NCI-H446 (cell line): ENCODE results near the gene FAT1.
"Not testable (repeated sequence)": the region's sequence is repeated elsewhere in the genome, so short reads cannot be mapped to it uniquely, and the experiment has no call there.

Experiments
- DNase-seq, 2 experiments: peaks; one replicate each; lab custom pipeline; 2025; lab: John Stamatoyannopoulos, UW

The FAT1 gene, protein sequence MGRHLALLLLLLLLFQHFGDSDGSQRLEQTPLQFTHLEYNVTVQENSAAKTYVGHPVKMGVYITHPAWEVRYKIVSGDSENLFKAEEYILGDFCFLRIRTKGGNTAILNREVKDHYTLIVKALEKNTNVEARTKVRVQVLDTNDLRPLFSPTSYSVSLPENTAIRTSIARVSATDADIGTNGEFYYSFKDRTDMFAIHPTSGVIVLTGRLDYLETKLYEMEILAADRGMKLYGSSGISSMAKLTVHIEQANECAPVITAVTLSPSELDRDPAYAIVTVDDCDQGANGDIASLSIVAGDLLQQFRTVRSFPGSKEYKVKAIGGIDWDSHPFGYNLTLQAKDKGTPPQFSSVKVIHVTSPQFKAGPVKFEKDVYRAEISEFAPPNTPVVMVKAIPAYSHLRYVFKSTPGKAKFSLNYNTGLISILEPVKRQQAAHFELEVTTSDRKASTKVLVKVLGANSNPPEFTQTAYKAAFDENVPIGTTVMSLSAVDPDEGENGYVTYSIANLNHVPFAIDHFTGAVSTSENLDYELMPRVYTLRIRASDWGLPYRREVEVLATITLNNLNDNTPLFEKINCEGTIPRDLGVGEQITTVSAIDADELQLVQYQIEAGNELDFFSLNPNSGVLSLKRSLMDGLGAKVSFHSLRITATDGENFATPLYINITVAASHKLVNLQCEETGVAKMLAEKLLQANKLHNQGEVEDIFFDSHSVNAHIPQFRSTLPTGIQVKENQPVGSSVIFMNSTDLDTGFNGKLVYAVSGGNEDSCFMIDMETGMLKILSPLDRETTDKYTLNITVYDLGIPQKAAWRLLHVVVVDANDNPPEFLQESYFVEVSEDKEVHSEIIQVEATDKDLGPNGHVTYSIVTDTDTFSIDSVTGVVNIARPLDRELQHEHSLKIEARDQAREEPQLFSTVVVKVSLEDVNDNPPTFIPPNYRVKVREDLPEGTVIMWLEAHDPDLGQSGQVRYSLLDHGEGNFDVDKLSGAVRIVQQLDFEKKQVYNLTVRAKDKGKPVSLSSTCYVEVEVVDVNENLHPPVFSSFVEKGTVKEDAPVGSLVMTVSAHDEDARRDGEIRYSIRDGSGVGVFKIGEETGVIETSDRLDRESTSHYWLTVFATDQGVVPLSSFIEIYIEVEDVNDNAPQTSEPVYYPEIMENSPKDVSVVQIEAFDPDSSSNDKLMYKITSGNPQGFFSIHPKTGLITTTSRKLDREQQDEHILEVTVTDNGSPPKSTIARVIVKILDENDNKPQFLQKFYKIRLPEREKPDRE (N-terminal part only)

DNA sequence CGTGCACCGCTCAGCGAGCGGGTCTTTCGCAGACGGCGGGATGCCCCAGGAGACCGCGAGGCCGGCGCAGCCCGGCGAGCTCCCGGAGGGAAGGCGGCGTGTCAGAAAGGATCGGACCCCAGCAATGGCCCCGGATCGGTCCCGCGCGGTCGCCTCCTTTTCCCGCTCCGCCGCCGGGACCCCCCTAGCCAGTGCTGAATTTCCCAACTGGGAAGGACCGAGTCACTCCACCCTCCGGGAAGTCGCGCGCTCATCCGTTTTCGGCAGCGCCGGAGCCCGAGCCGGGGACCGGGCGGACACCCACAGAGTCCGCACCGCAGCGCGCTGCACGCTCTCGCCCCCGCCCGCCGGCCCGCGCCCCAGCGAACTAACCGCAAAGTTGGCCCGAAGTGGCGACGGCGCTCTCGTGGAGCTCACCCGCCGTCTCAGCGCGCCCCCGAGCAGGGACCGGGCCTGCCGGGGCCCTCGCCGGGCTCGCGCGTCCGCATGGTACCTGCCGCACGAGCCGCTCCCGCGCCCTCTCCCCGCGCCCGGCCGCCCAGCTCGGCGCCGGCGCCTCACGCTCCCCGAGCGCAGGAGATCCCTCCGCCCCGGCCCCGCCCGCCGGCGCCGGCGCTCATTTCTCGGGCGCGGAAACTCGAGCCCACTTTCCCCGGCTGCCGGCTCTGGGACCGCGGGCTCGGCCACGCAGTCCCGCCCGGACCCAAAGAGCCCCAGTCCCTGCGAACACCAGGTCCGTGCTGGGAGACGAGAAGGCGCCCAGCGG lies at the start of gene FAT1:
Gene FAT1 (minus strand): TSS at position 565 of the 766 bp plus-strand sequence. CDS start 14,029 bp downstream, outside the sequence.
- DNase-seq, result no peak

DNA sequence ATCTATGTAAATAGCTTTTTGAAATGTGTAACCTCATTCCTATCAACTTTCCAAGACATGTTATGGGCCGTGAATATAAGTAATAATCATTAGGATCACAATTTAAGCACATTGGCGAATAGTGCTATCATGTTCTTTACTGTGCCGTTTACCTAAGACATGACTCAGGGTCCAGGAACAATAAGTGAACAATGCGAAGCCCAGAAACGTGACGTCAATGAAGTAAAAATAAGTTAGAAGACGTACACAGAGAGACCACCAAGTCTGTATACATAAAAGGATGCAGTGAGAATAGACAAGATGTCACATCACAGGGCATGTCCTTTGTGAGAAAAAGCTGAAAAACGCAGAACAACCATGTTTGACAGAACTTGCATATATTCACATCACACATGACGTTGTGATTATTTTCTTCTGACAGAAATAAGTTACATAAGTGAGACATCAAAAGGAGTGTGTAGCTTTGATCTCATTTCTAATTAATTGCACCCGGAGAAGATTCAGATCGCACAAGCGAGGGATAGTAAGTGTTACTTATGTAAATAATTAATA lies 49.4 kb upstream of the FAT1 start:
- no peak for DNase-seq

DNA sequence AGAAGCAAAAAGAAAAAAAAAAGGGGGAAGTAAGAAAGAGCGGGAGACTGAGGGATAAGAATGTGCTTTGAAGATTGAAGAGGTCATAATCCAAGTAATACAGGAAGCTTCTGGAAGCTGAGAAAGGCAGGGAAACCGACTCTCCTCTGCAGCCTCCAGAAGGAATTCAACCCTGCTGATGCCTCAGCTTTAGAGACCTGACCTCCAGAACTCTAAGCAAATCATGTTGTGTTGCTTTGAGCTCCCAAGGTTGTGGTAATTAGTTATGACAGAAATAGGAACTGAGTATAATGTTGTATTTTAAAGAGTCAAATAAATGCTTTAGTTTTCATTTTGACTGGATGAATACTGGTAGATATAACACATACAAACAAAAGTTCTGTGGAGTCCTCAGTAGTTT lies 48.0 kb upstream of the FAT1 start:
- DNase-seq, result no peak

DNA sequence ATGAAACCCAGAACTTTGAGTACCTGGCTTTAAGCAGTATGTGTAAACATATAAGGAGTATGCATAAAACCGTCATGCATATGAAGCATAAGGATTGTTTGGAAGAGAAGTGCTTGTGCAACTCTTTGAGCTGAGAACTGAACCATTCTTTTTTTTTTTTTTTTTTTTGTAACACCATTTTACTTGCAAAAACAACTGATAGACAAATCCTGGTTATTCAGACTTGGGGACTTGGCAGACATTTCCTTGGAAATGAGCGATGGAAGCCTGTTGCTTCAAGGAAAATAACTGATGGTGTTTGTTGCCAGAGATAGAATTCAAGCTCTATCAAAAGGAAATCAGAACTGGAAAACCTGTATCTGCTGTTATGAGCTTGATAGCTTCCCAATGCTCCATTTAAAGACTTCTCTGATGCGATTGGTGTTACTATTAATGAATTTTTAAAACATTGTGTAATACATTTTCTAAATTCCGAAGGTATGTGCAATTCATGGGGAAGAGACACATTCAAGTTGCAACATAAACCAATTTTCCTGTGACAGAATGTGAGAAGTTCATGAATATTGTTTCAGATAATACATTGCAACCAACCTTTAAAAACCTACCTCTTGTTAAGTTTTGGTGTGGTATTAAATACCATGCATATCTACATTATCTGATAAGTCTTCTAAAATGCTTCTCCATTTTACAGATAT lies 47.0 kb upstream of the FAT1 start:
- no peak for DNase-seq

DNA sequence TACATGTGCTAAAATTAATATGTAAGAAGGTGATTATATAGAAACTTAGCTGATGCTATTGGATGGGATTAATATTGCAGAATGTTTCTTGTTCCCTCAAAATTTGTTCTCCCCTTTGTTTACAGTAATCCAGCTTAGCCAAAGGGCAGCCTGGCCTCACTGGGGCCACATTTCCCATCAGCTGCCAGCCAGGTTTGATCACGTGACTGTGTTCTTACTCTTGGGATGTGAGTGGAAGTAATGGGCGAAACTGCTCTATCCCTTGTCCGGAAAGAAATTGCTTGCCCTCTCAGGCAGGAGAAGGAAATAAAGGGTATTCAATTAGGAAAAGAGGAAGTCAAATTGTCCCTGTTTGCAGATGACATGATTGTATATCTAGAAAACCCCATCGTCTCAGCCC lies 44.1 kb upstream of the FAT1 start:
- no peak for DNase-seq

DNA sequence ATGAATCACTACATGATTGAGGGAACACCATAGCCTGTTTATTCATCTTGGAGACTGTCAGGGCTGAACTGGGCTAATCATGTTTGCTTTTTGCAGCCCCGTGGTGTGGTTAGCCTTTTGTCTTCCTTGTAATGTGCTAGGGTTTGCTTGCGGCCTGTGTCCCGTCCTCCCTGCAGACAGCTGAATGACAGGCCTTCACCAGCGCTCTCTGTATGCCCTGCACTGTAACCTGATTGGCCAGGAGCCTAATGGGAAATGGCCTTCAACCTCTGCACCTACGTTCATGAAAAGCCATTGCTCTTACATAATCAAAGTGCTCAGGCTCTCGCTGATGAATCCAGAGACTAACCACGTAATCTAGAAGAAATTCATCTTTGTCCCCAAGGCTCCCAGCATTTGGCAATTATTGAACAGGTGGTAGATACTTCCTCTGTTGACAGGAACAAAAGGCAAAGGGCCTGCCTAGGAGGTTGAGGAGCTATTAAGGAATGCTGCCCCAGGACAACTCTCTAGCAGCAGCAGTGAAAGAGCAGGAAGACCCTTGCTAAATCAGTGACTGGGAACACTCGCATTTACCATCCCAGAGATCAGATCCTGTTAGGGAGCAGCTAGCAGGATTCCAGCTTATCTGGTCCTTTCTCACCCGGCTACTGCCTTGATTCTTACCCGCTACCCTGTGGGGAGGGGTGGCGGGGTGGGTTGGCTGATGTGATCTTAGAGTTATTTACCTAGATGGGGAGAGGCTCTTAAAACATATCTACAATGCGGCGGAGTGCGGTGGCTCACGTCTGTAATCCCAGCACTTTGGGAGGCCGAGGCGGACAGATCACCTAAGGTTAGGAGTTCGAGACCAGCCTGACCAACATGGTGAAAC lies 42.3 kb upstream of the FAT1 start:
- no peak for DNase-seq

DNA sequence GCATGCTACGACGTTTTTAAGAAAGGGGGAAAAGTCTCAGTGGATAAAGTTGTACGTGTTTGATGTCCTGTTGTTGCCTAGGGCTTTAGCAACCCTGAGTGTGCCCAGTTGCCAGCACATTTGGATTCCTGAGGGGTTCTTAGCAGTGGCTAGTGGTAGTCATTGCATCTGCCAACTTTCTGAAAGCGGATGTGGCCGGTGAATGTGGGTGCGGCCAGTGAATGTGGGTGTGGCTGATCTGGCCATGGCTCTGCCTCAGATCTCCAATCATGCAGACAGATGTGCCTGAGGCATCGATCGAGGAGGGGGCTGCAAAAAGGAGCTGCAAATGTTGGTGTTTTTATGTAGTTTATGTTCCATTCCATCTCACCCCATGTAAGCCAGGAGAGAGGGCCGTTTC lies 41.5 kb upstream of the FAT1 start:
- DNase-seq, result no peak

DNA sequence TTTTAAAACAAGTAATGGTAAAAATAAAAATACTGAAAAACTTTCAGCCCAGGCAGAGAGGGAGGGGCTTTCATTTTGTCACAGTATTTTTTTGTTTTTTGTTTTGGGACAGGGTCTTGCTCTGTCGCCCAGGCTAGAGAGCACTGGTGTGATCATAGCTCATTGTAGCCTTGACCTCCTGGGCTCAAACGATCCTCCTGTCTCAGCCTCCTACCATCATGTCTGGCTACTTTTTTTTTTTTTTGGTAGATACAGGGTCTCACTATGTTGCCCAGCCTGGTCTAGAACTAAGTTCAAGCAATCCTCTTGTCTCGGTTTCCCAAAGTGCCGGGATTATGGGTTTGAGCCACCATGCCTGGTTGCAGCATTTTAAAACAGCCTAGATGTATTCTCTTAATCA lies 40.8 kb upstream of the FAT1 start:
- DNase-seq, result no peak

DNA sequence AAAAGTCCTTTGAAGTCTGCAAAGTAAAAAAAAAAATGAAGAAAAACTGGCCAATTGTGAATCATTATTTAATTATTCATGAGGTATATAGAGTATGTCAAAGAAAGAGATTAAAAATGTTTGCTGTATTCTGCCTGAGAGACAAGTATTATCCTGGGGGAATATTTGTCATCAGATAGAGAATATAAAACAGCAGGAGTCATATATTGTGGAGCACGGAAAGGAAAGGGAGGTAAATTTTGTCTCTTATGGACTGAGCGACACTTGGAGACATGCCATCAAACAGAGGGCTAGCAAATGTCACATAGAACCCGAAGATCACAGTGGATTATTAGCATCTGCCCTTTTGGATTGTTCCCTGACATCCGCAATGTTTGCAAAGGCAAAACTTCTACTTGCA lies 39.2 kb upstream of the FAT1 start:
- no peak for DNase-seq

DNA sequence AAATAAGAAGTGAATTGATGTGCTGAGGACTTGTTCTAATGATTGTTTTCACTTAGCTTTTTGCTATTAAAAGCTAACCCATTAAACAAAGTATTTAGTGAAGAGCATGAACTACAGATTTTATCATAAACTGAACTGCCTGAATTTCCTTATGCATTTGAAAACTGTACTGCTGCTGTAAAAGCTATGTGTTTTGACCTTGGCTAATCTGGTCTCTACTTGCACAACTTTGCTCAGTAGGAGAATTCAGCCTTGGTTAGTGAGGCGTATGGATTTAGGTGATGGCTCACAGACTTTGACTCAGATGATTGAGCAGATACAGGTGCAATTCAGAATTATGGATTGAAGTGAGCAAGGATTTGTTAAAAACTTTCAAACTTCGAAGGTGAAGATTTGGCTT lies 38.7 kb upstream of the FAT1 start:
- DNase-seq, result no peak

DNA sequence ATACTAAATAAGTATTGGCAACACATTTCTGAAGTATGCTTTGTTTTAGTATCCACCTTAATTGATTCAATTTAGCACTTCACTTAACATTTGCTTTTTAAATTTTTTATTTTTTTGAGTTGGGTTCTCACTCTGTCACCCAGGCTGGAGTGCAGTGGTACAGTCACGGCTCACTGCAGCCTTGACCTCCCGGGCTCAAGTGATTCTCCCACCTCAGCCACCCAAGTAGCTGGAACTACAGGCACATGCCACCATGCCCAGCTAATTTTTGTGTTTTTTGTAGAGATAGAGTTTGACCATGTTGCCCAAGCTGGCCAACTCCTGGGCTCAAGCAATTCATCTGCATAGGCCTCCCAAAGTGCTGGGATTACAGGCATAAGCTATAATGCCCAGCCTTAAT lies 38.3 kb upstream of the FAT1 start:
- DNase-seq, result not testable (repeated sequence)

DNA sequence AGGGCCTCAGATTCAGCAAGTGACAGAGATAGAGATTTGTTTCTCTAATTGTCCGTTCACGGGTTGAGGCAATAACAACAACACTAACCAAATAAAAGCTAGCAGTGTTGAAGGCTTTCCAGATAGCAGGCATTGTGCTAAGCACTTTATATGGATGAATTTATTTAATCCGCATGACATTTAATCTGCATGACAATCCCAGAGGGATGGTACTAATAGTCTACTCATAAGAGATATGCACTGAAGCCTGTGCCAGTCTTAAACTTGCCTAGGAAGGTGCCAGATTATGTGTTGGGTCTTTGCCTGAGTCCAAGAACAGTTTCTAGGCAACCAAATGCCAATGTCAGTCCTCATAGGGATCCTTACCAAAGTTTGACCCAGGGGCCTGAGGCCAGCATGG lies 37.7 kb upstream of the FAT1 start:
- DNase-seq, result no peak

DNA sequence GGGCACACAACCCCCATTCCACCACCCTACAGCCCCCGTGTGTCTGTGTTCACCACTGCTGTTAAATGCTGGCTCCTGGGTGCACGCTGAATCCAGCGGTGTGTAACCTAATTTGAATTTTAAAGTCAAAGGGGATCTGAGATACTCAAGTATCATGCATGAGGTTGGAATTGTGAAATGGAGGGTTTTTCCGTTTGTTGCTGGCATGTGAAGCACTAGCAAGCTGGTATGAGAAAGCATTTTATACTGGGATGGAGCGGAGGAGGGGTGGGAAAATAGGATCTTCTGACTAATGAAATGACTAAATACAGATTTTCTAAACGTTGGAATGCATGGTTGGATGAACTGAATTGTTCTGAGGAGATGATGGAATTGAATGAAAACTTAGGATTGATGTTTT lies 36.9 kb upstream of the FAT1 start:
- no peak for DNase-seq

DNA sequence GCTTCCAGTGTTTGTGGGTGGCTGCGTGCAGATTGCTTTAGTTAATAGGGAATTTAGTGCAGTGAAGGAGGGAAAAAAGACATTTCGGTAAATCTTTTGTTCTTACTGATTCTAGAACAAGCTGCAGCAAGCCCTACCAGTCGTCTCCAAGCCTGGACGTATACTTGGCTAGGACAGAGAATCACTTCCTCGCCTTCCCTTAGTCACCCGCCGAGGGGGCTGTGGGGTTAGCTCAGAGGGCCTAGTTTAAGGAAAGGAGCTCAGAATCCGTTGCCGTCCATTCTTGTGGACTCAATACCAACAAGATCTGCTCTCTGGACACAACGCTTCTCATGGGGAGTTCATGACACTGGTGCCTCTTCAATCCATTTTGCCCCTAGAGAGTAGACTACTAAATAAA lies 36.3 kb upstream of the FAT1 start:
- no peak for DNase-seq

DNA sequence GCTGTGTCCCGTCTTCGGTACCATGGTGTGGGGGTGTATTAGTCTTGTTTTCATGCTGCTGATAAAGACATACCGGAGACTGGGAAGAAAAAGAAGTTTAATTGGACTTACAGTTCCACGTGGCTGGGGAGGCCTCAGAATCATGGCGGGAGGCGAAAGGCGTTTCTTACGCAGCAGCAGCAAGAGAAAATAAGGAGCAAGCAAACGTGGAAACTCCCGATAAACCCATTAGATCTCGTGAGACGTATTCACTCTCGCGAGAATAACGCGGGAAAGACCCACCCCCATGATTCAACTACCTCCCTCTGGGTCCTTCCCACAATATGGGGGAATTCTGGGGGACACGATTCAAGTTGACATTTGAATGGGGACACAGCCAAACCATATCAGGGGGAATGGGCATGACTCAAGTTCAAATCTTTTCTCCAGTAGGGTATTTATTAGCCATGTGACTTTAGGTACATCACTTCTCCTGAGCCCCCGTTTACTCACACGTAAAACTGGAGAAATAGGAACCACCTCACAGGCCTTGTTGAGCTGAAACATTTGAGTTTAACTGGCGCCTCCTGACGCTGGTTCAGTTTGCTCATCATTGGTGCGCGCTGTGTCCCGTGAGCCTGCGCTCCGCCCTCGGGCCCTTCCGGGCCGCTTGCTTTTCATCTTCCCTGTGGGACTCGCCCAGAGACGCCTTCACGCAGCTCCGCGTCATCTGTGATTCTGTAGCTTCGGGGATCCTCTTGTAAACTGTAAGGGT lies 35.5 kb upstream of the FAT1 start:
- no peak for DNase-seq

DNA sequence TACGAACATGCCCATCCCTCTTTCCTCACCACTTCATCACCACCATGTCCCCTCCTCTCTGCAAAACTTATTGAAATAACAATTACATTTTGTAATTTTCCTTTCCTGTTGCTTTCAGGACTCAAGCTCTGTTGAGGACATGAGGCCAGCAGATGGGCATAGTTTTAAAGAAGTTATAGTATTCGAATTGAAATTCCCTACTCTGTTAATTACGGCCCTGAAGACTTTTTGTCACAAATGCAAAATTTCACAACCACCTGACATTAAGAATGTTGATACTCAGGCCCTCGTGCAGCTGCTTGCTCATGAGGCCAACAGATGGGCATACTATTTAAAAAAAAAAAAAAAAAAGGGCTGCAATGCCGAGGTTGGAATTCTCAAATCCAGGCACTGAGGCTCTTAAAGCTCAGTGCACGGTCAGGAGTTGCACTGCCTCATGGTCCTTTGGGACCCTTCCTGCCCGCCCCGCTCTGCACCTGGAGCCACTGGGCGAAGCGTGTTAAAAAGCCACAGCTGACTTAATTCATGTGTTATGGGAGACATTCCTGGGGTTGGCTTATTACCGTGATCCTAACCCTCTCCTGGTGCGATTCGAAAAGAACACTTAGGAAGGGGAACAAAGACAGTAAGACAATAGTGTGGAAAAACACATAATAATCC lies 34.2 kb upstream of the FAT1 start:
- no peak for DNase-seq

DNA sequence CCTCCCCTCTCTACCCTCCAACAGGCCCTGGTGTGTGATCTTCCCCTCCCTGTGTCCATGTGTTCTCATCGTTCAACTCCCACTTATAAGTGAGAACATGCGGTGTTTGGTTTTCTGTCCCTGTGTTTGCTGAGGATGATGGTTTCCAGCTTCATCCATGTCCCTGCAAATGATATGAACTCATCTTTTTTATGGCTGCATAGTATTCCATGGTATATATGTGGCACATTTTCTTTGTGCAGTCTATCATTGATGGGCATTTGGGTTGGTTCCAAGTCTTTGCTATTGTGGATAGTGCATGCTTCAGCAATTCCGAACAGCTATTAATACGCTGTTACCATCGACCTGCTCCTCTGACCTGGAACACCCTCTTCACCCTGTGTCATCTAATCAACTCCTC lies 32.9 kb upstream of the FAT1 start:
- not testable (repeated sequence) for DNase-seq
